NAMALWA (cell line): ENCODE measurements around the gene HSD17B1.
"Not testable (repeated sequence)": the region's sequence is repeated elsewhere in the genome, so short reads cannot be mapped to it uniquely, and the experiment has no call there.

Source experiments
- DNase-seq: peaks from one replicate; pipeline ENCODE4 v3.0.0-alpha.2; 2015; ENCODE audit warnings: low spot score

The HSD17B1 gene

DNA sequence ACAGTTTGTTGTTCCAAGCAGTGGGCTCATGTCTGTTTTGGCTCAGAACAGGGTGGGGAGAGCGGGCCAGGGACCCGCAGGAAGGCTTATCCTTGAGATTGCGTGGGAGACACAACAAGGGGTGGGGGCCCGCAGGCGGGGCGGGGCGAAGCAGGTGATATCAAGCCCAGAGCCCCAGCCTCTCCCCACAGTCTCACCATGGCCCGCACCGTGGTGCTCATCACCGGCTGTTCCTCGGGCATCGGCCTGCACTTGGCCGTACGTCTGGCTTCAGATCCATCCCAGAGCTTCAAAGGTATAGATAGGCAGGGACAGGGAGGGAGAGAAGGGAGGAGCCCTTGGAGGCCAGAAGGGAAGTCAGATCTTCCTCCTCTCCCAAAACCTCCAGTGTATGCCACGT, at the start of gene HSD17B1:
Gene HSD17B1 (plus strand): TSS at position 188 of the 400 bp plus-strand sequence. CDS start 11 bp downstream, at position 199.
- DNase-seq, result not testable (repeated sequence)

- DNase-seq, result no peak
These were observed 49.8 kb upstream of the HSD17B1 start for GRCh38 chr17:42502926-42503325.

DNA sequence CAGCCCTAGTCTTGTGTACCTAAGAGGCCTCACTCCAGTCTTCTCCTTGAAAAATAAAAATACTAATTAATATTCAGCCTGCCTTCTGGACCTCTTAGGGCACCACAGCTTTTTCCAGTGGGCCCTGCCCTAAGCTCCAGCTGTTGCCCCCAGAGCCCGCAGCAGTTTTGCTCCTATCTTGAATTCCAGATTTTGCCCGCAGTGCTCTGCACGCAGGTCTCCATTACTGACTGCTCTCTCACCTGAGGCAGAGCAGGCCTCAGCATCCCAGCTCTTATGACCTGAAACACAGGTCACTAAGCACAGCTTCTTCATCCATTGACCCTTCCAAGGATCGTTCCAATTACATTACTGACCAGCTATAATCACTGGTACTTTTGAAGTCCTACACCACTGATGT, 45.1 kb upstream of the HSD17B1 start:
- no peak for DNase-seq

GRCh38 chr17:42508426-42509165, 44.1 kb upstream of the HSD17B1 start:
- no peak for DNase-seq

DNA sequence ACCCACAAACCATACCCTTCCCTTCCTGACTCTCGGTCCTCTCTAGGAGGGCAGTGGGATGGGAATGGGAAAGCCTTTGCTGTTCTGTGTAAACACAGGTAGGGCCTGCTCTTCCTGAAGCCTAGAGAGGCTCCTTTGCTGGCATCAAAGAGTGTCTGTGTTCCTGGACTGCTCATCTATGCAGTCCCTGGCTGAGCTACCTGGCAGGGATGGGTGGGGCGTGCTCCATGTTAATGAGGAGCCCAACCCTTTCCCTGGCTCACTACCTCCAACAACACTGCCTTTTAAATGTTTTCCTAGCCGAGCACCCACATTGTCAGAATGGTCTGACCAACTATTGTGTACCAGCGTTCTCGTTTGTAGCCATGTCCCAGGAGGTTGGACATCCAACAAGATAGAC, 43.3 kb upstream of the HSD17B1 start:
- DNase-seq, result no peak

DNA sequence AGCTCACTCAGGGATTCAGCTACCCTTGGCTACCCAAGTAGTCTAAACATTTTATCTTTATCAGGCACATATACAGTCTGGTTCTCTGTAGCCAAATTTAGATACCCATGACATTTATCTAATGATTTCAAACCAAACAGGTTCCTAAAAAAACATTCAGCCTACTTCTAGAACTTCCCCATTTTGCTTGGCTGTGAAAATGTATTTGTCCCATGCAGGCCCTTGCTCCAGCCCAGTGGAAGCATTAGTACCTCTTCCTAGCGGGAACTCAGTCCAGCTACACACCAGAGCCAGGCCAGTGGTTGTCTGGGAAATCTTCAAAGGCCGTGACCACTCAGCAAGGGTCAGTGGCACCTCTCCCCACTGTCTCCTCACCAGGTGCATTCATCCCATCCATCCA, 42.9 kb upstream of the HSD17B1 start:
- DNase-seq, result no peak

DNA sequence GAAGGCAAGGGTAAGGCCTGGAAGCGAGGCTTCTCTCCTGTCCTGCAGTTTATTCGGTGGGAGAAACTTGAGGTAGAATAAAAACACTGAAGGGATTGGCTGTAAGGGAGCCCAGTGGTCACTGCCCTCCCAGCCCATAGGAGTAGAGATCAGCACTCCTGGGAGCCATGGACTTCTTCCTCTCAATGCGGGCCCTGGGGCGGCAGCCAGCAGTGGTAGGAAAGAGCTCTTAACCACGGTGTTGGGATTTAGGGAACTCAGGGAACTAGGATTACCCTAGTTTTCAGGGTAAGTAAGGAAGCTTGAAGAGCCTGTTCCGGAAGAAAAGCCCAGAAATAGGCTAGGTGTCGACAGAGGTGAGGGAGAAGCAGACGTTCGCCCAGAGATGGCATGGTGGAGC, 40.5 kb upstream of the HSD17B1 start:
- DNase-seq, result no peak

GRCh38 chr17:42512733-42513251, 39.9 kb upstream of the HSD17B1 start:
- no peak for DNase-seq

DNA sequence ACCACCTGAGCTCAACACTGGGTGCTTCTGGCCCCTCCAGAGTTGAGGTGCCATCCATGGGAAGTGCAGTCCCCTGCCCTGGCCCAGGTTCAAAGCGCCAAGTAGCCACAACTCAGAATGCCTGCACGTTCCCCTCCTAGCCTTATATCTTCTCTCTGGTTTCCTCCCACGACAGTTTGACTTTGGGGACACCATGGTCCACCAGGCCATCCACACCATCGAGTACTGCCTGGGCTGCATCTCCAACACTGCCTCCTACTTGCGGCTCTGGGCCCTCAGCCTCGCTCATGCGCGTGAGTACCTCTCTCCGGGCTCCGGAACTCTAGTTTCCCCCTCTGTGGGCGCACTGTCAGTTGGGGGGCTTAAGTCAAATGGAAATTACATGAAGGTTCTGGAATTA, 39.0 kb upstream of the HSD17B1 start:
- no peak for DNase-seq

DNA sequence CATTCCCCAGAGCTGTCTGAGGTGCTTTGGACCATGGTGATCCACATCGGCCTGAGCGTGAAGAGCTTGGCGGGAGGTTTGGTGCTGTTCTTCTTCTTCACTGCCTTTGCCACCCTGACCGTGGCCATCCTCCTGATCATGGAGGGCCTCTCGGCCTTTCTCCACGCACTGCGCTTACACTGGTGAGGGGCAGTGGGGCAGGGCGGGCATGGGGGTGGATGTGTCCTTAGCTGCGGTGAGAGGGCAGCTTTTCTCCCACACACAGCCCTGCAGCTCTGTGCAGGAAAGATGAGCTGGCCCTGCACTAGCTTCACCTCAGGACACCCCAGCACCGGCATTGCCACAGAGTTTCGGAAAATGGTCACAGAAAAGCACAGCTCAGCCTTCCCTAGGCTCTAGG, 38.4 kb upstream of the HSD17B1 start:
- DNase-seq, result no peak

- no peak for DNase-seq
These were observed 37.9 kb upstream of the HSD17B1 start for GRCh38 chr17:42514867-42515266.

- DNase-seq, result peak; percentile 82
These were observed 35.2 kb upstream of the HSD17B1 start for GRCh38 chr17:42517516-42517915.

DNA sequence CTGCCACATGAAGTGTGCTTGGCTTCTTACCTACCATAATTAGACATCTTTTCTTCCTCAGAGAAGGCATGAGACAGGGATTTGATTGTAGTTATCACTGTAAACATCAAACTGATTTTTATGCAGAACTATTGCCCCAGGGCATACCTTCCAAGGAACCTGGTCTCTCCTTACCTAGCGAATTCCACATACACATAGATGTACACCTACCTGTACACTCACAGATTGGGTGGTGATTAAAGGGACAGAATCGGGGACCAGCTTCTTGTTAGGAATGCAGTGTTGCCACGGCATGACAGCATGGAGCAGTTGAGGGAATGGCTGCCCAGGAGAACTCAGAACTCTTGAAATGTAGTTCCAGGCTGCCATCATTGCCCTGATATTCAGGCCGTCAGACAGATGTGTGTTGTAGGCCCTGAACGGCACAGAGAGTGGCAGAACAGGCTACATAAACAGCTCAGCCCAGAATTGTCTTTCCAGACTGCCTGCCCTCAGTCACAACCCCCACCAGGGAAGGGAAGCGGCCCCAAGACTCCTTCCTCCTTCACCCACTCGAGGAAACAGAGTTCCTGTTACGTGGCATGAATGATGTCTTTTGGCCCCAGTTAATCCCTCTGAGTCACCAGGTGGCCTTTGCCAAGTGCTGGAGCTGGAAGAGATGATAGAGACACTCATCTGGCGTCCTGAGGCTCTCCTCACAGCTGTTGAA, 34.5 kb upstream of the HSD17B1 start:
- no peak for DNase-seq

GRCh38 chr17:42518755-42519545, 33.8 kb upstream of the HSD17B1 start:
- DNase-seq, result no peak

GRCh38 chr17:42519546-42520491, 32.9 kb upstream of the HSD17B1 start:
- DNase-seq, result no peak

DNA sequence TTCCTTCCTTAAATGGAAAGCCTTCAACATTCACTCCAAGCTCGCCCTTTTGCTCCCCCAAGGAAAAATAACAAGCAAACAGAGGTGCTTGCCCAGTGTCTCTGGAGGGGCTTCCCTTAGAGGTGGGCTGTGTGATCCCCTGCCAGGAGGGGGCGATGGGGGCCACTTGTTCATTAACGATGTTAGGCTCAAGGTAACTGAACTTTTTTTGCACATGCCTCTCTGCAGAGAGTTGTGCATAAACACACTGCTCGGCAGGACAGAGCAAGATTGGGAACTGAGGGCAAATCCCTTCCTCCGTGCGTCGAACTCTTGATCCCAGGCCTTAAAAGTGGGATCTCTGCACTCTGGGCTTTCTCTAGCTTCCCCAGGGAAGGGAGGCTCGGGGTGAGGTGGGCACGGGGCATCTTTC, 32.2 kb upstream of the HSD17B1 start:
- DNase-seq, result peak; percentile 62

DNA sequence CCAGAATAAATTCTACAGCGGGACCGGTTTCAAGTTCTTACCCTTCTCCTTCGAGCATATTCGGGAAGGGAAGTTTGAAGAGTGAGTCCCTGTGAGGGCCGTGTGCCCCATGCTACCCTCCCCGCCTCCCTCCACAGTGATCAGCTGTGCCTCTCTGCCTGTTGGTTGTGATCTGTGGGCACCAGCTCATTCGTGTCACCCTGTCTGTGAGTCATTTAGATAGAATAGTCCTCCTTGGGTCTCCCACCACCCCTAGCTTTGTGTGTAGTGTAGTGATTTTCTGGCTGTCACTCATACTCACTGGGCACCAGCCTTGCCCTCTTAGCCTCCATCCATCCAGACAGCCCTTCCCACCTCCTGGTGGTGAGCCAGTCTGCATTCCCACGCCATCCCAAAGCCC, 31.7 kb upstream of the HSD17B1 start:
- no peak for DNase-seq

GRCh38 chr17:42521666-42522262, 31.0 kb upstream of the HSD17B1 start:
- DNase-seq, result no peak

- no peak for DNase-seq
These were observed 30.4 kb upstream of the HSD17B1 start for GRCh38 chr17:42522263-42522790.

DNA sequence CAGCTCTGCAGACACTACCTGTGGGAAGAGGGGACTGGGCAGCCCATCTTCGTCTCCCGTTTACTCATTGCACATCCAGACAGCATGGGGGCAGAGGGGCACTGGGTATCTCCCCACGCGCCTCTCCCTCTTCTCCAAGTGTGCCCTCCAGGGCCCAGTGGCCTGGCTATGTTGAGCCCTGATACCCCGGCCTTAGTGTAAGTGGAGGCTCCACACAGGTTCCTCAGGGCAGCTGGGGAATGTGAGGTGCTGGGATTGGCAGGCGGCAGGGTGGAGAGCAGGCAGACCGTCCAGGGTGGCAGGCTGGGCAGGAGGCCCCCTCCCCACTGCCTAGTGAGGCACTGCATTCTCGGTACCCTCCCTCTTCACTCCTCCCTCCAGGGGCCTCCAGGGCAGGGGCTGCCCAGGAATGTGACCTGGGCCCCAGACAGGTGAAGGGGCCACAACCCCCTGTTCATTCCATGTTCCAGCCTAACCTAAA, 29.9 kb upstream of the HSD17B1 start:
- no peak for DNase-seq

- DNase-seq, result no peak
These were observed 27.5 kb upstream of the HSD17B1 start for GRCh38 chr17:42525221-42525620.
